HCT116 (cell line): Measurements from ENCODE around the gene TYK2.

Experiments used
- ATF3 ChIP-seq: IDR thresholded peaks from 2 replicates; pipeline ENCODE4 v1.6.1; 2012
- CTCF ChIP-seq, 3 experiments: fragments of 200-600 bp in 1 of 3; sonication (generic) in 1 of 3; IDR thresholded peaks in 2 of 3; conservative IDR thresholded peaks in 1 of 3; 2 replicates each; pipeline ENCODE4 v1.5.1; 2012 to 2017; ENCODE audit warnings: low read depth in 2 of 3, low read length in 2 of 3, antibody characterized with exemption in 1 of 3, borderline replicate concordance in 1 of 3, control low read depth in 1 of 3, mild to moderate bottlenecking in 1 of 3, mixed read lengths in 1 of 3, mixed run types in 1 of 3, moderate library complexity in 1 of 3; ENCODE audit not compliant: insufficient read depth in 1 of 3
- ELF1 ChIP-seq: IDR thresholded peaks from 2 replicates; pipeline ENCODE4 v1.6.1; 2012; ENCODE audit warnings: low read depth, borderline replicate concordance
- POLR2AphosphoS5 ChIP-seq: IDR thresholded peaks from 2 replicates; pipeline ENCODE4 v1.6.1; 2011; ENCODE audit warnings: mild to moderate bottlenecking, low read depth, low read length, moderate library complexity
- RAD21 ChIP-seq: IDR thresholded peaks from 2 replicates; pipeline ENCODE4 v1.6.1; 2012; ENCODE audit warnings: low read depth, mild to moderate bottlenecking
- SIN3A ChIP-seq: IDR thresholded peaks from 2 replicates; pipeline ENCODE4 v1.6.1; 2012; ENCODE audit warnings: low read depth
- ZFX ChIP-seq: fragments of 450-650 bp; IDR thresholded peaks from 2 replicates; pipeline ENCODE4 v1.6.1; 2017
- ZNF274 ChIP-seq: fragments of 200-500 bp; sonication (Bioruptor generic); IDR thresholded peaks from 2 replicates; pipeline ENCODE4 v1.6.1; 2014; ENCODE audit warnings: mild to moderate bottlenecking, low read depth, low read length, inconsistent platforms

GRCh38 chr19:10356431-10356830, 23.9 kb downstream of the TYK2 start:
- TF ChIP-seq SIN3A: no peak
- no peak for TF ChIP-seq CTCF (IDR thresholded peaks at IDR 0.05 in 2 of 3, conservative IDR thresholded peaks at IDR 0.05 in 1 of 3; ENCODE audit: borderline replicate concordance in 1 of 3, insufficient read depth in 1 of 3, low read depth in 2 of 3, low read length in 2 of 3)
- no peak for TF ChIP-seq RAD21
- TF ChIP-seq ATF3: no peak
- no peak for TF ChIP-seq ZNF274
- TF ChIP-seq POLR2AphosphoS5: no peak
- no peak for TF ChIP-seq ZFX
- no peak for TF ChIP-seq ELF1
